CMK (cell line): ENCODE data around the gene MRPL40.
"Not testable (repeated sequence)": the region's sequence is repeated elsewhere in the genome, so short reads cannot be mapped to it uniquely, and the experiment has no call there.

ENCODE experiments used
- DNase-seq: peaks from one replicate; pipeline ENCODE4 v3.0.0-alpha.2; 2010; ENCODE audit warnings: low read depth

MRPL40 gene

GRCh38 chr22:19440411-19441195, 8.3 kb downstream of the MRPL40 start:
- no peak for DNase-seq

GRCh38 chr22:19442166-19442565, 9.8 kb downstream of the MRPL40 start:
- no peak for DNase-seq

- DNase-seq = no peak
Measured at GRCh38 chr22:19443544-19444211, 11.3 kb downstream of the MRPL40 start.

GRCh38 chr22:19445279-19445982, 13.1 kb downstream of the MRPL40 start:
- DNase-seq = not testable (repeated sequence)

GRCh38 chr22:19446603-19447329, 14.4 kb downstream of the MRPL40 start:
- no peak for DNase-seq

GRCh38 chr22:19447330-19448075, 15.2 kb downstream of the MRPL40 start, which contains the start of gene C22orf39:
Gene C22orf39 (minus strand): TSS chr22:19447711. CDS start chr22:19447688, 23 bp downstream.
- peak; percentile 79 for DNase-seq

GRCh38 chr22:19448076-19448607, 15.8 kb downstream of the MRPL40 start:
- no peak for DNase-seq

- DNase-seq = no peak
Measured at GRCh38 chr22:19448739-19449421, 16.5 kb downstream of the MRPL40 start.

GRCh38 chr22:19449422-19449767, 17.1 kb downstream of the MRPL40 start:
- DNase-seq = no peak

GRCh38 chr22:19450363-19451175, 18.2 kb downstream of the MRPL40 start:
- DNase-seq = no peak

- no peak for DNase-seq
Measured at GRCh38 chr22:19451570-19451969, 19.2 kb downstream of the MRPL40 start.

GRCh38 chr22:19453718-19454117, 21.4 kb downstream of the MRPL40 start:
- DNase-seq = no peak

- DNase-seq = no peak
Measured at GRCh38 chr22:19454156-19454555, 21.8 kb downstream of the MRPL40 start.

- no peak for DNase-seq
Measured at GRCh38 chr22:19455033-19455432, 22.7 kb downstream of the MRPL40 start.

- no peak for DNase-seq
Measured at GRCh38 chr22:19455585-19456370, 23.4 kb downstream of the MRPL40 start.

GRCh38 chr22:19456541-19456940, 24.2 kb downstream of the MRPL40 start:
- DNase-seq = no peak

GRCh38 chr22:19457828-19458428, 25.6 kb downstream of the MRPL40 start:
- no peak for DNase-seq

GRCh38 chr22:19460036-19460435, 27.7 kb downstream of the MRPL40 start:
- DNase-seq = no peak

GRCh38 chr22:19461506-19461905, 29.2 kb downstream of the MRPL40 start:
- no peak for DNase-seq
